K562 (cell line): Measurements from ENCODE around the gene RAB31. TPM values are rescaled to one million over a fixed set of nuclear protein-coding genes. Genes with fewer than 3 reads are reported as not detected.

Source experiments
- ARNT ChIP-seq, 2 experiments: fragments of 450-650 bp; IDR thresholded peaks; 2 replicates each; pipeline ENCODE4 v1.6.1; 2016; ENCODE audit warnings: mild to moderate bottlenecking in 1 of 2
- CEBPG ChIP-seq, 3 experiments: fragments of 200-800 bp in 1 of 3; sonication (Bioruptor generic) in 1 of 3; sonication (generic) in 1 of 3; formaldehyde crosslinking in 1 of 3; IDR thresholded peaks in 2 of 3; conservative IDR thresholded peaks in 1 of 3; 2 replicates each; pipeline versions ENCODE4 v1.6.1 to v1.8.0; 2016 to 2022; ENCODE audit warnings: missing compliant biosample characterization in 2 of 3, missing genetic modification characterization in 2 of 3, mild to moderate bottlenecking in 1 of 3, missing genetic modification reagents in 1 of 3
- ETV1 ChIP-seq: fragments of 450-650 bp; conservative IDR thresholded peaks from 2 replicates; pipeline ENCODE4 v1.6.1; 2016; ENCODE audit warnings: missing genetic modification characterization, control low read depth, low read depth, missing compliant biosample characterization
- IRF1 ChIP-seq: sonication (generic); formaldehyde crosslinking; IDR thresholded peaks from 2 replicates; pipeline ENCODE4 v1.8.0; 2022; ENCODE audit warnings: missing genetic modification reagents, mild to moderate bottlenecking, borderline replicate concordance
- KHSRP ChIP-seq: fragments of 450-650 bp; IDR thresholded peaks from 2 replicates; pipeline ENCODE4 v1.6.1; 2017
- MTA1 ChIP-seq: fragments of 450-650 bp; IDR thresholded peaks from 2 replicates; pipeline ENCODE4 v1.6.1; 2017; ENCODE audit warnings: borderline replicate concordance
- NR2C2 ChIP-seq, 2 experiments: fragments of 200-800 bp in 1 of 2; sonication (Bioruptor generic) in 1 of 2; sonication (generic) in 1 of 2; formaldehyde crosslinking in 1 of 2; IDR thresholded peaks; 2 replicates each; pipeline versions ENCODE4 v1.6.1 to v1.8.0; 2016 to 2022; ENCODE audit warnings: mild to moderate bottlenecking in 1 of 2, missing compliant biosample characterization in 1 of 2, missing genetic modification characterization in 1 of 2, missing genetic modification reagents in 1 of 2
- OTX1 ChIP-seq: fragments of 450-650 bp; formaldehyde crosslinking; IDR thresholded peaks from 2 replicates; pipeline ENCODE4 v1.4.0; 2022; ENCODE audit warnings: mild to moderate bottlenecking
- PCBP2 ChIP-seq: fragments of 200-400 bp; formaldehyde crosslinking; IDR thresholded peaks from 2 replicates; pipeline ENCODE4 v1.6.1; 2018; ENCODE audit warnings: low read length, low read depth, mild to moderate bottlenecking, moderate library complexity; ENCODE audit not compliant: poor library complexity, severe bottlenecking
- PHF20 ChIP-seq: fragments of 450-650 bp; IDR thresholded peaks from 2 replicates; pipeline ENCODE4 v1.6.1; 2018; ENCODE audit not compliant: partially characterized antibody
- PKNOX1 ChIP-seq: fragments of 450-650 bp; IDR thresholded peaks from 2 replicates; pipeline ENCODE4 v1.6.1; 2016
- PTTG1 ChIP-seq: fragments of 450-650 bp; IDR thresholded peaks from 2 replicates; pipeline ENCODE4 v1.6.1; 2016; ENCODE audit warnings: low read depth, mild to moderate bottlenecking, missing genetic modification characterization, missing compliant biosample characterization
- RNF2 ChIP-seq: sonication (generic); IDR thresholded peaks from 2 replicates; pipeline ENCODE4 v1.6.1; 2016
- SRSF7 ChIP-seq: fragments of 200-400 bp; formaldehyde crosslinking; optimal IDR thresholded peaks from 2 replicates; pipeline ENCODE3; 2017; ENCODE audit warnings: mild to moderate bottlenecking, low read depth, low read length
- THRAP3 ChIP-seq: fragments of 450-650 bp; IDR thresholded peaks from 2 replicates; pipeline ENCODE4 v1.6.1; 2016; ENCODE audit warnings: mild to moderate bottlenecking, inconsistent platforms, borderline replicate concordance
- USF1 ChIP-seq: sonication (generic); formaldehyde crosslinking; IDR thresholded peaks from 2 replicates; pipeline ENCODE4 v1.9.0; 2022; ENCODE audit warnings: mild to moderate bottlenecking, missing genetic modification reagents
- ZBED1 ChIP-seq: IDR thresholded peaks from 2 replicates; pipeline ENCODE4 v1.6.1; 2014
- ZFX ChIP-seq: sonication (generic); formaldehyde crosslinking; IDR thresholded peaks from 2 replicates; pipeline ENCODE4 v1.8.0; 2022; ENCODE audit warnings: mild to moderate bottlenecking, missing genetic modification reagents, moderate library complexity
- ZNF143 ChIP-seq: sonication (generic); formaldehyde crosslinking; IDR thresholded peaks from 2 replicates; pipeline ENCODE4 v1.9.0; 2022; ENCODE audit warnings: mild to moderate bottlenecking, missing genetic modification reagents
- ZNF146 ChIP-seq: IDR thresholded peaks from one replicate; pipeline ENCODE4 v1.6.1; 2018; ENCODE audit warnings: missing compliant biosample characterization; ENCODE audit not compliant: unreplicated experiment
- ZNF41 ChIP-seq: fragments of 250-450 bp; sonication (Bioruptor Pico); conservative IDR thresholded peaks from 2 replicates; pipeline ENCODE4 v1.4.0; 2020; ENCODE audit warnings: mild to moderate bottlenecking
- ZNF75A ChIP-seq: fragments of 450-650 bp; formaldehyde crosslinking; IDR thresholded peaks from 2 replicates; pipeline ENCODE4 v1.4.0; 2020; ENCODE audit warnings: mild to moderate bottlenecking
- polyA plus RNA-seq, 8 experiments: library from polyadenylated mRNA; depleted of rRNA in 4 of 8; stranded (reverse) in 5 of 8; unstranded in 3 of 8; fragments of >200 nt; fragmentation: Nextera tagmentation in 2 of 8; fragmentation: Illumina TruSeq in 1 of 8; extraction: Ambion mirVana in 2 of 8; extraction: Trizol in 1 of 8; gene quantifications; 2 replicates each; pipeline versions ENCODE4 v1.2.1 to v1.2.3, GENCODE V29; 2011 to 2014; ENCODE audit warnings: inconsistent platforms in 1 of 8, missing spikeins in 1 of 8
- total RNA-seq, 7 experiments: library from RNA; depleted of rRNA in 6 of 7; stranded (reverse); fragments of >200 nt in 6 of 7; fragmentation: Illumina TruSeq in 2 of 7; extraction: Trizol in 2 of 7; gene quantifications; 2 replicates each; pipeline versions ENCODE4 v1.2.1 to v1.2.3, GENCODE V29; 2011 to 2021; ENCODE audit warnings: low replicate concordance in 1 of 7
- TF ChIP-seq, protein P1 (sequence below): fragments of 450-650 bp; IDR thresholded peaks from 2 replicates; pipeline ENCODE4 v1.6.1; 2018; ENCODE audit warnings: mild to moderate bottlenecking, low read depth; ENCODE audit not compliant: partially characterized antibody
- TF ChIP-seq, protein P2 (sequence below): fragments of 250-450 bp; sonication (Bioruptor Pico); IDR thresholded peaks from 2 replicates; pipeline ENCODE4 v1.4.0; 2020; ENCODE audit warnings: mild to moderate bottlenecking, moderate library complexity

Gene RAB31
- total and polyA plus RNA-seq, 9 of the 15 experiments (the other 6 are each of a cell fraction or from before 2014, with no cell fraction given) = 20.7 to 70.4 (median 41.3) TPM

- TF ChIP-seq PKNOX1 (peak; percentile 96), NR2C2 (CRISPR knock-in tag; IDR thresholded peaks at IDR 0.05) (no peak), NR2C2 (tag; IDR thresholded peaks at IDR 0.05) (no peak), SRSF7 (no peak), ZNF41 (CRISPR knock-in tag) (no peak), IRF1 (no peak), ZFX (CRISPR knock-in tag) (no peak), ZBED1 (no peak), PTTG1 (tag) (no peak), PCBP2 (no peak), RNF2 (no peak), OTX1 (CRISPR knock-in tag) (no peak), MTA1 (peak; percentile 92), ZNF143 (no peak), ZNF75A (no peak), ARNT (IDR thresholded peaks at IDR 0.05) (peak; percentile 58 to 68; a peak in 1 of 4 replicates), THRAP3 (no peak; the same call in 1 of the 2 replicates), PHF20 (no peak), KHSRP (no peak), CEBPG (CRISPR knock-in tag; IDR thresholded peaks at IDR 0.05) (no peak), CEBPG (tag; conservative IDR thresholded peaks at IDR 0.05 in 1 of 2, IDR thresholded peaks at IDR 0.05 in 1 of 2) (no peak), ZNF146 (CRISPR knock-in tag) (no peak), ETV1 (no peak), USF1 (CRISPR knock-in tag) (no peak)
- TF ChIP-seq, protein P1, sequence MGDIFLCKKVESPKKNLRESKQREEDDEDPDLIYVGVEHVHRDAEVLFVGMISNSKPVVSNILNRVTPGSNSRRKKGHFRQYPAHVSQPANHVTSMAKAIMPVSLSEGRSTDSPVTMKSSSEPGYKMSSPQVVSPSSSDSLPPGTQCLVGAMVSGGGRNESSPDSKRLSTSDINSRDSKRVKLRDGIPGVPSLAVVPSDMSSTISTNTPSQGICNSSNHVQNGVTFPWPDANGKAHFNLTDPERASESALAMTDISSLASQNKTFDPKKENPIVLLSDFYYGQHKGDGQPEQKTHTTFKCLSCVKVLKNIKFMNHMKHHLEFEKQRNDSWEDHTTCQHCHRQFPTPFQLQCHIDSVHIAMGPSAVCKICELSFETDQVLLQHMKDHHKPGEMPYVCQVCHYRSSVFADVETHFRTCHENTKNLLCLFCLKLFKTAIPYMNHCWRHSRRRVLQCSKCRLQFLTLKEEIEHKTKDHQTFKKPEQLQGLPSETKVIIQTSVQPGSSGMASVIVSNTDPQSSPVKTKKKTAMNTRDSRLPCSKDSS = no peak
- TF ChIP-seq, protein P2, sequence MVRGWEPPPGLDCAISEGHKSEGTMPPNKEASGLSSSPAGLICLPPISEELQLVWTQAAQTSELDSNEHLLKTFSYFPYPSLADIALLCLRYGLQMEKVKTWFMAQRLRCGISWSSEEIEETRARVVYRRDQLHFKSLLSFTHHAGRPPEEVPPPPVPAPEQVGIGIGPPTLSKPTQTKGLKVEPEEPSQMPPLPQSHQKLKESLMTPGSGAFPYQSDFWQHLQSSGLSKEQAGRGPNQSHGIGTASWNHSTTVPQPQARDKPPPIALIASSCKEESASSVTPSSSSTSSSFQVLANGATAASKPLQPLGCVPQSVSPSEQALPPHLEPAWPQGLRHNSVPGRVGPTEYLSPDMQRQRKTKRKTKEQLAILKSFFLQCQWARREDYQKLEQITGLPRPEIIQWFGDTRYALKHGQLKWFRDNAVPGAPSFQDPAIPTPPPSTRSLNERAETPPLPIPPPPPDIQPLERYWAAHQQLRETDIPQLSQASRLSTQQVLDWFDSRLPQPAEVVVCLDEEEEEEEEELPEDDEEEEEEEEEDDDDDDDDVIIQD (CRISPR knock-in tag) = no peak
These were observed 140.2 kb downstream of the RAB31 start (continued) for GRCh38 chr18:9848170-9848879.
